ENCODE measurements around the gene SMG6. TPM values are rescaled to one million over a fixed set of nuclear protein-coding genes. Genes with fewer than 3 reads are reported as not detected.

SMG6 gene
- total RNA-seq, 1 donor = 42.7 TPM

GRCh38 chr17:2105663-2106062, 197.9 kb downstream of the SMG6 start:
- no peak for TF ChIP-seq CTCF (IDR thresholded peaks at IDR 0.05; ENCODE audit: extremely low read depth, low read depth, low read length)
- H3K4me2 ChIP-seq (ENCODE audit: insufficient read depth, low read length) = no peak overlapping the region
- H3K9me3 ChIP-seq (ENCODE audit: low read depth, low read length) = no peaks in the 10 kb centered on the region
- no peak overlapping the region for H3K4me3 ChIP-seq (ENCODE audit: insufficient read depth, low read length)
- H4K20me1 ChIP-seq (ENCODE audit: insufficient read depth, low read length) = no peaks in the 10 kb centered on the region
- no peak overlapping the region for H2AFZ ChIP-seq (ENCODE audit: low read length)
- H3K4me1 ChIP-seq (ENCODE audit: insufficient read depth, low read length) = peaks cover 29% of the 10 kb centered on the region
- H3K36me3 ChIP-seq (ENCODE audit: insufficient read depth, low read length) = no peaks in the 10 kb centered on the region
- peaks cover 2% of the 10 kb centered on the region for H3K79me2 ChIP-seq (ENCODE audit: insufficient read depth, low read length)
- H3K27me3 ChIP-seq (ENCODE audit: insufficient read depth, low read length) = no peaks in the 10 kb centered on the region
- no peak overlapping the region for H3K27ac ChIP-seq (ENCODE audit: low read depth, low read length)
- no peak for DNase-seq (ENCODE audit: insufficient read length, low spot score, missing footprints)

- DNase-seq (ENCODE audit: insufficient read length, low spot score, missing footprints) = no peak
- Histone ChIP-seq H4K20me1 (ENCODE audit: insufficient read depth, low read length) (no peaks in the 10 kb centered on the region), H3K36me3 (ENCODE audit: insufficient read depth, low read length) (no peaks in the 10 kb centered on the region), H3K27ac (ENCODE audit: low read depth, low read length) (peak overlapping the region; percentile 20), H3K79me2 (ENCODE audit: insufficient read depth, low read length) (no peaks in the 10 kb centered on the region), H3K4me3 (ENCODE audit: insufficient read depth, low read length) (no peak overlapping the region), H3K9me3 (ENCODE audit: low read depth, low read length) (no peaks in the 10 kb centered on the region), H2AFZ (ENCODE audit: low read length) (no peak overlapping the region), H3K27me3 (ENCODE audit: insufficient read depth, low read length) (no peaks in the 10 kb centered on the region), H3K4me2 (ENCODE audit: insufficient read depth, low read length) (no peak overlapping the region), H3K4me1 (ENCODE audit: insufficient read depth, low read length) (peaks cover 27% of the 10 kb centered on the region)
- no peak for TF ChIP-seq CTCF (IDR thresholded peaks at IDR 0.05; ENCODE audit: extremely low read depth, low read depth, low read length)
These were observed 200.4 kb downstream of the SMG6 start for GRCh38 chr17:2102931-2103809.

- Histone ChIP-seq H3K4me3 (ENCODE audit: insufficient read depth, low read length) (no peak overlapping the region), H3K36me3 (ENCODE audit: insufficient read depth, low read length) (no peaks in the 10 kb centered on the region), H3K9me3 (ENCODE audit: low read depth, low read length) (no peaks in the 10 kb centered on the region), H4K20me1 (ENCODE audit: insufficient read depth, low read length) (no peaks in the 10 kb centered on the region), H3K27me3 (ENCODE audit: insufficient read depth, low read length) (no peaks in the 10 kb centered on the region), H3K4me2 (ENCODE audit: insufficient read depth, low read length) (no peak overlapping the region), H2AFZ (ENCODE audit: low read length) (no peak overlapping the region), H3K4me1 (ENCODE audit: insufficient read depth, low read length) (peaks cover 14% of the 10 kb centered on the region), H3K79me2 (ENCODE audit: insufficient read depth, low read length) (peaks cover 2% of the 10 kb centered on the region), H3K27ac (ENCODE audit: low read depth, low read length) (no peak overlapping the region)
- no peak for TF ChIP-seq CTCF (IDR thresholded peaks at IDR 0.05; ENCODE audit: extremely low read depth, low read depth, low read length)
- no peak for DNase-seq (ENCODE audit: insufficient read length, low spot score, missing footprints)
These were observed 201.9 kb downstream of the SMG6 start for GRCh38 chr17:2101448-2102257.

GRCh38 chr17:2095536-2095910, 208.1 kb downstream of the SMG6 start:
- Histone ChIP-seq H3K36me3 (ENCODE audit: insufficient read depth, low read length) (no peaks in the 10 kb centered on the region), H3K27me3 (ENCODE audit: insufficient read depth, low read length) (no peaks in the 10 kb centered on the region), H3K79me2 (ENCODE audit: insufficient read depth, low read length) (peaks cover 4% of the 10 kb centered on the region), H4K20me1 (ENCODE audit: insufficient read depth, low read length) (no peaks in the 10 kb centered on the region), H3K27ac (ENCODE audit: low read depth, low read length) (peak overlapping the region; percentile 71), H3K9me3 (ENCODE audit: low read depth, low read length) (no peaks in the 10 kb centered on the region), H2AFZ (ENCODE audit: low read length) (no peak overlapping the region), H3K4me1 (ENCODE audit: insufficient read depth, low read length) (peaks cover 19% of the 10 kb centered on the region), H3K4me3 (ENCODE audit: insufficient read depth, low read length) (no peak overlapping the region), H3K4me2 (ENCODE audit: insufficient read depth, low read length) (no peak overlapping the region)
- TF ChIP-seq CTCF (IDR thresholded peaks at IDR 0.05; ENCODE audit: extremely low read depth, low read depth, low read length) = no peak
- no peak for DNase-seq (ENCODE audit: insufficient read length, low spot score, missing footprints)

Measured in osteoblast (primary cell).